H1 (cell line): ENCODE measurements around the gene RAD51B. TPM values are rescaled to one million over a fixed set of nuclear protein-coding genes. Genes with fewer than 3 reads are reported as not detected.

Source experiments
- ATF2 ChIP-seq: IDR thresholded peaks from 2 replicates; pipeline ENCODE4 v1.6.1; 2012; ENCODE audit warnings: low read length, inconsistent platforms
- EP300 ChIP-seq, 2 experiments: IDR thresholded peaks; 1 replicate in 1 of 2; 2 replicates in 1 of 2; pipeline ENCODE4 v1.6.1; 2011 to 2012; ENCODE audit warnings: low read depth in 2 of 2, low read length in 2 of 2, mild to moderate bottlenecking in 2 of 2, borderline replicate concordance in 1 of 2, inconsistent platforms in 1 of 2, moderate library complexity in 1 of 2
- POLR2A ChIP-seq, 2 experiments: IDR thresholded peaks; 1 replicate in 1 of 2; 2 replicates in 1 of 2; pipeline ENCODE4 v1.6.1; 2011; ENCODE audit warnings: low read depth in 2 of 2, low read length in 2 of 2, mild to moderate bottlenecking in 2 of 2; ENCODE audit errors: control extremely low read depth in 1 of 2
- RFX5 ChIP-seq: IDR thresholded peaks from 2 replicates; pipeline ENCODE4 v1.6.1; 2011; ENCODE audit warnings: low read depth, low read length, improper control_type of control experiment, borderline replicate concordance
- SRF ChIP-seq: IDR thresholded peaks from 2 replicates; pipeline ENCODE4 v1.6.1; 2011; ENCODE audit warnings: mild to moderate bottlenecking, low read depth, low read length, moderate library complexity
- TAF7 ChIP-seq: optimal IDR thresholded peaks from 2 replicates; pipeline ENCODE3; 2011; ENCODE audit warnings: low read depth, mild to moderate bottlenecking, inconsistent platforms, low read length, moderate library complexity, borderline replicate concordance
- polyA plus RNA-seq, 7 experiments: library from polyadenylated mRNA; depleted of rRNA in 3 of 7; stranded (reverse) in 5 of 7; unstranded in 2 of 7; fragments of >200 nt in 5 of 7; fragments of 200-250 nt in 2 of 7; gene quantifications; 1 replicate in 5 of 7; 2 replicates in 1 of 7; 4 replicates in 1 of 7; pipeline versions ENCODE4 v1.2.1 to v1.2.3, GENCODE V29; 2011 to 2013; ENCODE audit warnings: missing spikeins in 2 of 7, mixed read lengths in 2 of 7
- total RNA-seq: library from RNA; stranded (reverse); fragmentation: NEBNext Ultra II Directional; extraction: Animal tissue kit (Norgen Biotek cat#: 25700); gene quantifications from 2 replicates; pipeline ENCODE4 v1.2.1, GENCODE V29; 2021

Gene RAD51B
- total and polyA plus RNA-seq, 2 of the 8 experiments (the other 6 are each of a cell fraction or from before 2014, with no cell fraction given), result 3.9 to 14.9 TPM

GRCh38 chr14:68253160-68253780 is 433.7 kb downstream of the RAD51B start (continued):
- TF ChIP-seq SRF (no peak), RFX5 (no peak), POLR2A (IDR thresholded peaks at IDR 0.05; ENCODE audit: control extremely low read depth in 1 of 2, low read depth in 2 of 2, low read length in 2 of 2) (no peak), ATF2 (no peak), TAF7 (no peak), EP300 (IDR thresholded peaks at IDR 0.05; ENCODE audit: borderline replicate concordance in 1 of 2, low read depth in 2 of 2, low read length in 2 of 2) (no peak)
